Measurements from ENCODE around the gene CERK.

Gene CERK

DNA sequence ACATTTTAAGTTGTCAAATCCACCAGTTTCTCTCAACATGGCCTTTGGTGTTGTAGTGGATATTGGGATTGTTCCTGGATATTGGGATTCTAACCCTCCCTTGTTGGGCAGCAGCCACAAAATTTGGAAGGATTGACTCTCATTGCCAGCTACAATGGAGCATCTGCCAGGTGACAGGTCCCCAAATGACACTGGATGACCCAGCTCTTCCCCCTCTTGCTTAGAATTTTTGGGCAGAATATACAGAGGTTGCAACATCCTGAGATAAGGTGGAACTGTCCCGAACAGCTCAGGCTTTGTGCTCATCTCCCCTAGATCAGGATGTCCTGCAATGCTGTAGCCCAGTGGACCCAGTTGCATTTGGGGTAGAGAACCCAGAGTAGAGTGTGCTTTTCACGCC, 19.1 kb upstream of the CERK start:
- TF ChIP-seq, protein P1, sequence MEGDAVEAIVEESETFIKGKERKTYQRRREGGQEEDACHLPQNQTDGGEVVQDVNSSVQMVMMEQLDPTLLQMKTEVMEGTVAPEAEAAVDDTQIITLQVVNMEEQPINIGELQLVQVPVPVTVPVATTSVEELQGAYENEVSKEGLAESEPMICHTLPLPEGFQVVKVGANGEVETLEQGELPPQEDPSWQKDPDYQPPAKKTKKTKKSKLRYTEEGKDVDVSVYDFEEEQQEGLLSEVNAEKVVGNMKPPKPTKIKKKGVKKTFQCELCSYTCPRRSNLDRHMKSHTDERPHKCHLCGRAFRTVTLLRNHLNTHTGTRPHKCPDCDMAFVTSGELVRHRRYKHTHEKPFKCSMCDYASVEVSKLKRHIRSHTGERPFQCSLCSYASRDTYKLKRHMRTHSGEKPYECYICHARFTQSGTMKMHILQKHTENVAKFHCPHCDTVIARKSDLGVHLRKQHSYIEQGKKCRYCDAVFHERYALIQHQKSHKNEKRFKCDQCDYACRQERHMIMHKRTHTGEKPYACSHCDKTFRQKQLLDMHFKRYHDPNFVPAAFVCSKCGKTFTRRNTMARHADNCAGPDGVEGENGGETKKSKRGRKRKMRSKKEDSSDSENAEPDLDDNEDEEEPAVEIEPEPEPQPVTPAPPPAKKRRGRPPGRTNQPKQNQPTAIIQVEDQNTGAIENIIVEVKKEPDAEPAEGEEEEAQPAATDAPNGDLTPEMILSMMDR (IDR thresholded peaks at IDR 0.05; ENCODE audit: control extremely low read depth, extremely low read depth, low read depth, missing control alignments) = no peak
- CTCF ChIA-PET = interaction anchor here (0.7 to 10.0 kb wide), 9 partner anchors 8 to 46 kb away, joined by 3 to 138 read pairs (median 22); partner anchors contain the start of gene CERK
- POLR2A ChIA-PET = no interaction called here
- DNase-seq (ENCODE audit: extremely low spot score) = no peak

DNA sequence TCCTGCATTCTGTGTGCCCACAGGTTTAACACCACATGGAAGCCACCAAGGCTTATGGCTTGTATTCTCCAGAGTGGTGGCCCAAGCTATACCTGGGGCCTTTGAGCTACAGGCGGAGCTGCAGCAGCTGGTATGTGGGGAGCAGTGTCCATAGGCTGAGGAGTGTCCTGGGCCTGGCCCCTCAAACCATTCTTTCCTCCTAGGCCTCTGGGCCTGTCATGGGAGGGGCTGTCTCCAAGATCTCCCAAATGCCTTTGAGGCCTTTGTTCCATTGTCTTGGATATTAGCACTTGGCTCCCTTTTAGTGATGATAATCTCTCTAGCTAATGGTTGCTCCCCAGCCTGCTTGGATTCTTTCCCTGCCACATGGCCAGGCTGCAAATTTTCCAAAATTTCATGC, 18.0 kb upstream of the CERK start:
- ChIA-PET POLR2A (no interaction called here), CTCF (interaction anchor here (1.0 to 10.0 kb wide), 5 partner anchors 7 to 47 kb away, joined by 3 to 138 read pairs (median 28); no protein-coding TSS in a partner anchor)
- DNase-seq (ENCODE audit: extremely low spot score) = no peak
- TF ChIP-seq, protein P1 (IDR thresholded peaks at IDR 0.05; ENCODE audit: control extremely low read depth, extremely low read depth, low read depth, missing control alignments) = no peak

DNA sequence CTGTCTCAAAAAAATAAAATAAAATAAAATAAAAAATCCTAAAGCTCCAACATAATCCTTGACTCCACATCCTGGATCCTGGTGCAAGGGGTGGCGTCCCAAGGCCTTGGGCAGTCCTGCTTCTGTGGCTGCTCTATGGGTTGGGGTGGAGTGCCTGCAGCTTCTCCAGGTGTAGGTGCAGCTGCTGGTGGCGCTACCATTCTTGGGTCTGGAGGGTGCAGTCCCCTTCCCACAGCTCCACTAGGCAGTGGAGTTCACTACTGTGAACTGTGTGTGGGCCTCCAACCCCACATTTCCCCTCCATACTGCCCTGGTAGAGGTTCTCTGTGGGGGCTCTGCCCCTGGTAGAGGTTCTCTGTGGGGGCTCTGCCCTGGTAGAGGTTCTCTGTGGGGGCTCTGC, 17.5 kb upstream of the CERK start:
- CTCF ChIA-PET = interaction anchor here (0.8 to 9.7 kb wide), 3 partner anchors 15 to 48 kb away, joined by 3 to 138 read pairs (median 3); no protein-coding TSS in a partner anchor
- TF ChIP-seq, protein P1 (IDR thresholded peaks at IDR 0.05; ENCODE audit: control extremely low read depth, extremely low read depth, low read depth, missing control alignments) = no peak

DNA sequence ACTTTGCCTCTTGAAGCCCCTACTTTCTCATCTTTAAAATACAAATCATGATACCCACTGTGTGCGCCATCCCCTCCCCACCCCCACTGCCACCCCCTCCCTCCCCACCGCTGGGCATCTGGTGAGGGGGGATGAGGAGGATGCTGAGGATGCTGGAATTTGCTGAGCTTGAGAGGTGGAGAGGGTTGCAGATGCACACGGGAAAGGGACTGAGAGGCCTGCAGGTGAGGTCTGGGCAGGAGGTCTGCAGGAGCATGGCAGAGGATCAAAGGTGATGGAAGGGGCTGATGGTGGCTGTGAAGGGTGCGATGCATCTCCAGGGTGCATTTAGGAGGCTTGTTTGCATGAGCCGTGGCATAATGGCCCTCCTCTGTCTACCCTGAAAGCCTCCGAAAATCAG, 16.8 kb upstream of the CERK start:
- POLR2A ChIA-PET = interaction anchor here (1.0 kb wide), 1 partner anchor 8 kb away, joined by 5 read pairs; the partner anchor contains the start of gene TBC1D22A
- TF ChIP-seq, protein P1 (IDR thresholded peaks at IDR 0.05; ENCODE audit: control extremely low read depth, extremely low read depth, low read depth, missing control alignments) = no peak

More for the DNA sequence above, 17.5 kb upstream of the CERK start:
- POLR2A ChIA-PET = no interaction called here
- DNase-seq (ENCODE audit: extremely low spot score) = no peak

DNA sequence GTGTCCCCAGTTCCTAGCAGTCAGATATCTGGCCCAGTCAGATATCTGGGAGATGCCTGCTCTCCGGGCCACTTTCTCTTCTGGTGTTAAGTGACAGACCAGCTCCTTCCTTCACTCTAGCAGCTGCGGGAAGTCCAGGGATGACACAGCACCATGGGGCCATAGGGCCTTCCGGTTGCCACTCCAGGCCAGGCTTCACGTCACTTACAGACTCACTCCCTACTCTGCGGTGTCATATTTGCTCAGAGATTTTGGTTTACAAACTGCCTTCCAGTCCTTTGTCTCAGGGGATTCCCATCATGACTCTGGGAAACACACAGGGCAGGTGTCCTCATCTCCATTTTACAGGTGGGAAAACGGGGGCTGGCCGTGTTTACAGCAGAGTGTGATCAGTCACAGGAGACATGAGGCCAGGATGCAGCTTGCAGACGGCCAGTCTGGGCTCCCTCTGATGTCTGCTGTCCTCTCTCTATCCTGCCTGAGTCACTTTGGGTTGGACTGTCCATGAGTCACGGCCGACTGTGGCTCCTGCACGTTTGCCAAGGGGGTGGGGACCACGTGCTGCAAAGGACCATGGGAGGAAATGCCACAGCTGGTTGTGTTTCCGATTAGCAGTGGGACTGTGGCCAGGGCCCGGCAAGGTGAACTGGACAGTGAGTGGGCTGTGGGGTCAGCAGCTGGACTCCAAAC, 16.2 kb upstream of the CERK start:
- TF ChIP-seq, protein P1 (IDR thresholded peaks at IDR 0.05; ENCODE audit: control extremely low read depth, extremely low read depth, low read depth, missing control alignments) = no peak
- CTCF ChIA-PET = interaction anchor here (1.3 to 9.7 kb wide), 2 partner anchors 18 to 49 kb away, joined by 3 to 138 read pairs; no protein-coding TSS in a partner anchor

More for the DNA sequence above, 16.8 kb upstream of the CERK start:
- no peak for DNase-seq (ENCODE audit: extremely low spot score)
- CTCF ChIA-PET = interaction anchor here (0.8 to 9.7 kb wide), 3 partner anchors 16 to 49 kb away, joined by 3 to 138 read pairs (median 3); no protein-coding TSS in a partner anchor

DNA sequence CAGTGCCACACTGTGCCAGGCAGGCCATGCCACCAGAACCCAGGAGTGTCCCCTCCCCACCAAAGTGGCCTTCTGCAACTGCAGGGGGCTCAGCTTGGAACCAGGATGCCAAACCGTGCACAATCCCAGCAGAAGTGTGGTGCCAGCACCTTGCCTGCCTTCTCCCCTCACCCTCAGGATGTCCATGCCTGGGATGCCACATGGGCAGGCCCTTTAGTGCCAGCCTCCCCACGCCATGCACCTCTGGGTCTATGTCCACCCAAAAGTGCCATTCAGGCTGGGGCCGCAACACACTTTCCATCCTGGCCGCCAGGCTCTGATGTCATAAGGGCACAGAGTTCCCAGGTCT, 15.7 kb upstream of the CERK start:
- ChIA-PET POLR2A (interaction anchor here (1.0 kb wide), 1 partner anchor 9 kb away, joined by 5 read pairs; the partner anchor contains the start of gene TBC1D22A), CTCF (no interaction called here)
- TF ChIP-seq, protein P1 (IDR thresholded peaks at IDR 0.05; ENCODE audit: control extremely low read depth, extremely low read depth, low read depth, missing control alignments) = no peak
- DNase-seq (ENCODE audit: extremely low spot score) = no peak

More for the DNA sequence above, 16.2 kb upstream of the CERK start:
- peak; percentile 61 for DNase-seq (ENCODE audit: extremely low spot score)
- POLR2A ChIA-PET = interaction anchor here (1.0 kb wide), 1 partner anchor 8 kb away, joined by 5 read pairs; the partner anchor contains the start of gene TBC1D22A
